KMS-11 (cell line): Measurements from ENCODE around the gene DMBX1.

ENCODE experiments used
- H2AFZ ChIP-seq: fragments of 200-600 bp; sonication (generic); 2 replicates; pipeline ENCODE4 v1.6.1; 2016; ENCODE audit warnings: antibody characterized with exemption, mixed run types, low read depth
- H3K27ac ChIP-seq: fragments of 200-600 bp; sonication (generic); 2 replicates; pipeline ENCODE4 v1.6.1; 2016; ENCODE audit warnings: mild to moderate bottlenecking, mixed run types
- H3K27me3 ChIP-seq: fragments of 200-600 bp; sonication (generic); 2 replicates; pipeline ENCODE4 v1.6.1; 2017; ENCODE audit warnings: mild to moderate bottlenecking, low read depth, mixed run types, moderate library complexity; ENCODE audit not compliant: insufficient read depth
- H3K36me3 ChIP-seq: fragments of 200-600 bp; sonication (generic); 2 replicates; pipeline ENCODE4 v1.6.1; 2017; ENCODE audit warnings: mild to moderate bottlenecking, mixed run types; ENCODE audit not compliant: insufficient read depth
- H3K4me1 ChIP-seq: fragments of 200-600 bp; sonication (generic); 2 replicates; pipeline ENCODE4 v1.6.1; 2016; ENCODE audit warnings: mild to moderate bottlenecking, low read depth, mixed run types; ENCODE audit not compliant: poor library complexity, severe bottlenecking
- H3K4me2 ChIP-seq: fragments of 200-600 bp; sonication (generic); 2 replicates; pipeline ENCODE4 v1.7.0; 2016; ENCODE audit warnings: mild to moderate bottlenecking, mixed run types
- H3K4me3 ChIP-seq: fragments of 200-600 bp; sonication (generic); IDR thresholded peaks from 2 replicates; pipeline ENCODE4 v1.6.1; 2017; ENCODE audit warnings: low read depth, low read length, mixed read lengths; ENCODE audit not compliant: insufficient read depth
- H3K79me2 ChIP-seq: fragments of 200-600 bp; sonication (generic); 2 replicates; pipeline ENCODE4 v1.6.1; 2016; ENCODE audit warnings: low read depth, mixed run types; ENCODE audit not compliant: insufficient read depth
- H3K9ac ChIP-seq: fragments of 200-600 bp; sonication (generic); 2 replicates; pipeline ENCODE4 v1.6.1; 2016; ENCODE audit warnings: mild to moderate bottlenecking, mixed run types
- H4K20me1 ChIP-seq: fragments of 200-600 bp; sonication (generic); 2 replicates; pipeline ENCODE4 v1.6.1; 2016; ENCODE audit warnings: mild to moderate bottlenecking, mixed run types; ENCODE audit not compliant: insufficient read depth
- TF ChIP-seq, protein P1 (sequence below): fragments of 200-600 bp; sonication (generic); conservative IDR thresholded peaks from 2 replicates; pipeline ENCODE4 v1.6.1; 2017; ENCODE audit warnings: low read depth, mild to moderate bottlenecking, antibody characterized with exemption, low read length, moderate library complexity, mixed read lengths

Gene DMBX1

DNA sequence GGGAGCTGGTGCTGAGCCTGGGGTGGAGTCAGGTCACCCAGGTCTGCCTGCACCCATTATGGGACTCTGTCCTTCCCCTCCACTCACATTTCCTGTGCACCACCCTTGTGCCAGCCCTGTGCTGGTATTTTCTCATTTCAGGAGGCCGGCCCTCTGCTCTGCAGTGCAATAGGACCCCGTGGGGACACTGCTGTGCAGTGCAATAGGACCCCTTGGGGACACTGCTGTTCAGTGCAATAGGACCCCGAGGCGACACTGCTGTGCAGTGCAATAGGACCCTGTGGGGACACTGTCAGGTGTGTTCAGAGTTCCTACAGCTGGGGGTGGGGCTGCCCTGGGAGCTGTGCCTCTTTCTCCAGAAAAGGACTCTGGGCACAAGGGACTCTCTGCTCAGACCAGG is 36.2 kb upstream of the DMBX1 start:
- H3K27ac ChIP-seq = no peak overlapping the region
- TF ChIP-seq, protein P1, sequence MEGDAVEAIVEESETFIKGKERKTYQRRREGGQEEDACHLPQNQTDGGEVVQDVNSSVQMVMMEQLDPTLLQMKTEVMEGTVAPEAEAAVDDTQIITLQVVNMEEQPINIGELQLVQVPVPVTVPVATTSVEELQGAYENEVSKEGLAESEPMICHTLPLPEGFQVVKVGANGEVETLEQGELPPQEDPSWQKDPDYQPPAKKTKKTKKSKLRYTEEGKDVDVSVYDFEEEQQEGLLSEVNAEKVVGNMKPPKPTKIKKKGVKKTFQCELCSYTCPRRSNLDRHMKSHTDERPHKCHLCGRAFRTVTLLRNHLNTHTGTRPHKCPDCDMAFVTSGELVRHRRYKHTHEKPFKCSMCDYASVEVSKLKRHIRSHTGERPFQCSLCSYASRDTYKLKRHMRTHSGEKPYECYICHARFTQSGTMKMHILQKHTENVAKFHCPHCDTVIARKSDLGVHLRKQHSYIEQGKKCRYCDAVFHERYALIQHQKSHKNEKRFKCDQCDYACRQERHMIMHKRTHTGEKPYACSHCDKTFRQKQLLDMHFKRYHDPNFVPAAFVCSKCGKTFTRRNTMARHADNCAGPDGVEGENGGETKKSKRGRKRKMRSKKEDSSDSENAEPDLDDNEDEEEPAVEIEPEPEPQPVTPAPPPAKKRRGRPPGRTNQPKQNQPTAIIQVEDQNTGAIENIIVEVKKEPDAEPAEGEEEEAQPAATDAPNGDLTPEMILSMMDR = no peak
- no peak overlapping the region for H3K9ac ChIP-seq
- no peak overlapping the region for H2AFZ ChIP-seq
- H3K36me3 ChIP-seq = no peaks in the 10 kb centered on the region
- no peak overlapping the region for H3K4me3 ChIP-seq
- peaks cover 12% of the 10 kb centered on the region for H3K27me3 ChIP-seq
- H4K20me1 ChIP-seq = no peaks in the 10 kb centered on the region
- no peaks in the 10 kb centered on the region for H3K79me2 ChIP-seq
- H3K4me1 ChIP-seq = no peaks in the 10 kb centered on the region
- H3K4me2 ChIP-seq = no peak overlapping the region

DNA sequence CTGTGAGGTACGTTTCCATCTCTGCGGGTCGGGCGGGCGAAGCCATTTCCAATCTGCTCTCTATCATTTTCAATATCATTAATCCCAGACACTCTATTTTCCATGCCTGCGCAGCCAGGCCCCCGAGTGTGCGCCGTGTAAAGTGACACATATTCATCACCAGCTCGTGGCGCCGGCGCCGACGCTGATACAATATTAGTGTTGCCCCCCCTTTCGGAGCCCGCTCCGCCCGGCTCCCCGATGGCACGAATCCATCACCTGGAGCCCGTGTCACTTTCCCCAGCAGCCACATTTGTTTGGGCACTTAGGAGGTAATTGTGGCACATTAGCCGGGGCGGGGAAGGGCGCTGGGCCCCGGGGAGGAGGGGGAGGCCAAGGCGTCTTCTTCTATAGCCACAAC is 33.7 kb upstream of the DMBX1 start:
- Histone ChIP-seq H3K4me3 (no peak overlapping the region), H3K27me3 (peaks cover 15% of the 10 kb centered on the region)
- TF ChIP-seq, protein P1 = no peak

DNA sequence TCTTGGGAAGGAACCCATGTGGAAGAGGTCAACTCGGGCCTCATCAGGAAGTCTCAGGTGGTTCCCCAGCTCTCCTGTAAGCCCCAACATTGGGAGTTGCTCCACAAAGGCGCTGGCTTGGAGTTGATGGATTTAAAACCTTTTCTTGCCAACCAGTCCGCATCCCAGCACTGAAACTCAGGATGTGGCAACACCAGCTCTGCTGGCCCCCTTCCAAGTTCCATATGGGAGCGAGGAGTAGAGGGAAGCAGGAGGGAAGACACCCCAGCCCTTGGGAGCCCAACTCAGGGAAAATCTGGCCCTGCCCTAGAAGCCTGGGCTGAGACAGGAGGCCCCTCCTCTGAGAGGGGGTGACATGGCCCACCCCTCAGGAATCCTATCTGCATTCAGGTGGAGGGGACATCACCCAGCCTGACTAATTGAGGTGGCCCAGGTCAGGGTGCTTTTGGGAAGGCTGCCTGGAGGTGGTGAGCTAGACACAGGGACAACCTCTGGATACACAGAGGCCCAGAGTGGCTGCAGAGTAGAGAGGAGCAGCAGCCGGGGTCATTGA is 33.1 kb upstream of the DMBX1 start:
- H2AFZ ChIP-seq = no peak overlapping the region
- H3K79me2 ChIP-seq = no peaks in the 10 kb centered on the region
- H3K4me2 ChIP-seq = no peak overlapping the region
- no peaks in the 10 kb centered on the region for H3K36me3 ChIP-seq
- TF ChIP-seq, protein P1 = no peak
- H3K4me1 ChIP-seq = no peaks in the 10 kb centered on the region
- no peak overlapping the region for H3K27ac ChIP-seq
- H3K27me3 ChIP-seq = peaks cover 11% of the 10 kb centered on the region; the same call in 1 of the 2 replicates
- no peak overlapping the region for H3K9ac ChIP-seq
- H3K4me3 ChIP-seq = no peak overlapping the region
- H4K20me1 ChIP-seq = no peaks in the 10 kb centered on the region

More for the DNA sequence above, 33.7 kb upstream of the DMBX1 start:
- no peaks in the 10 kb centered on the region for H4K20me1 ChIP-seq
- H3K9ac ChIP-seq = no peak overlapping the region
- no peaks in the 10 kb centered on the region for H3K79me2 ChIP-seq
- no peak overlapping the region for H2AFZ ChIP-seq
- no peak overlapping the region for H3K27ac ChIP-seq
- no peak overlapping the region for H3K4me2 ChIP-seq
- H3K36me3 ChIP-seq = no peaks in the 10 kb centered on the region
- no peaks in the 10 kb centered on the region for H3K4me1 ChIP-seq

DNA sequence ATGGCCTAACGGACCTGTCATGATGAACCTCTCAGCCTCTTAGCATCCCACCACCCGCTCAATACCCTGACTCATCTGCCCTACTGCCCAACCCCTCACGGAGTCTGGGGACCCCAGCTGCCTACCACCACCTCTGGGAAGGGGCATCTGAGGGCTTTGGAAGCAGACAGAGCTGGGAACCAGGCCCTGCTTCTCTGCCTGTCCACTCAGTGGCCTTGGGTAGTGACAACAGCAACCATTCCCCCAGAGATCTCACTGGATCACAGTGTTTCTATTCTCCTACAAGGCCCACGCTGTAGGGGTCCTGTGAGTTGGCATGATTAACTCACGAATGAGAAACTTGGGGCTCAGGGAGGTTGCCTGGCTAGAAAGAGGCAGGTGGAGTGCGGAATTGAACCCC is 32.5 kb upstream of the DMBX1 start:
- H2AFZ ChIP-seq = no peak overlapping the region
- H3K4me2 ChIP-seq = no peak overlapping the region
- no peak overlapping the region for H3K27ac ChIP-seq
- TF ChIP-seq, protein P1 = no peak
- no peaks in the 10 kb centered on the region for H3K36me3 ChIP-seq
- no peak overlapping the region for H3K9ac ChIP-seq
- H3K4me1 ChIP-seq = no peaks in the 10 kb centered on the region
- peaks cover 13% of the 10 kb centered on the region; the same call in 1 of the 2 replicates for H3K27me3 ChIP-seq
- no peak overlapping the region for H3K4me3 ChIP-seq
- no peaks in the 10 kb centered on the region for H4K20me1 ChIP-seq
- no peaks in the 10 kb centered on the region for H3K79me2 ChIP-seq
